EH (cell line): Measurements from ENCODE around the gene CD180.
A peak's percentile ranks its signal among the peaks of the same experiment; 100 is the strongest.

Source experiments
- DNase-seq: peaks from one replicate; pipeline ENCODE4 v3.0.0-alpha.2; 2015; ENCODE audit warnings: low read depth

The CD180 gene

DNA sequence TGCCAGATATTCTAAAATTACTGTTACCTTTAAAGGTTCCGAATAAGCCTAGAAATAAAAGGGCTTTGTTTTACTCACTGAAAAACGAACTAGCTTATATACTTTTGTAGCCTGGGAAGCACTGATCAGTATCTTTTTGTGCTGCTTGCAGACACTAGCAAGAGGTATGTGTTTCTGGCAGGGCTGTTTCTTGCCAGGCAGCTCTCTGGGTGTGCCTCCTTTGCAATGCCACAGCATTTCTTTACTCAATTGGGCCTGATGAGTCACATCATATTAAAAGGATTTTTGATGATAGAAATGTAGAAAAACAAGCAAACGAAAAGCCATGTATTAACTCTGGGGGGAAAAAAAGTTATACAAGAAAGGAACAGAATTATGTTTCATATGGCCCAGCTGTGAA is 35.6 kb downstream of the CD180 start:
- DNase-seq, result peak; percentile 70

GRCh38 chr5:67160272-67160671 is 36.3 kb downstream of the CD180 start:
- DNase-seq, result no peak

DNA sequence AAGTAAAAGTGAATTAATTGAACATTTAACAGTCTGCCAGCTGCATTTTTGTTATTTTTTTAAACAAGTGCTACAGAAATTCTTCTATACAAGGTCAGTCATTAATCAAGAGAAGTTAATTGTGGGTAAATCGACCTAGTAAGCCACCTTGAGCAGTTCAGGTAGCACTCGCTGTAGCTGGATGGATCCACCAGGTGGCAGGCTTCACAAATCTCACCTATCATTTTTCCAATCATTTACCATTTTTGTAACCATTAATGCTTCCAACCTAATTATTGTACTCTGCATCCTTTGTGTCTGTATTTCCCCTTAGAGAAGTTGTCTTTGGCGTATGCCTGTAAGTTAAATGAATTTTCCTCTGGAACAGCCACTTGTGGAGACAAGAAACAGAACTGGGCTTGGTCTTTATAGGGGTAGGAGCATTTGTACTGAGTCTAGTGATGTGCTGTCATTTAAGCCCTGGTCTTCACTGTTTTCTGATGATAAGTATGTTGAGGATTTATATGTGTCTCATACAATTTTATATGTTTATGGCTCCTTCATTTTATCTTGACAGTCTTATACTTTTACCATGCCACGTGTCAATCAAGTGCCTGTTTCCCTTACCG is 39.5 kb downstream of the CD180 start:
- peak; percentile 37 for DNase-seq

- DNase-seq, result no peak
Measured at GRCh38 chr5:67154556-67155206, 41.9 kb downstream of the CD180 start.

DNA sequence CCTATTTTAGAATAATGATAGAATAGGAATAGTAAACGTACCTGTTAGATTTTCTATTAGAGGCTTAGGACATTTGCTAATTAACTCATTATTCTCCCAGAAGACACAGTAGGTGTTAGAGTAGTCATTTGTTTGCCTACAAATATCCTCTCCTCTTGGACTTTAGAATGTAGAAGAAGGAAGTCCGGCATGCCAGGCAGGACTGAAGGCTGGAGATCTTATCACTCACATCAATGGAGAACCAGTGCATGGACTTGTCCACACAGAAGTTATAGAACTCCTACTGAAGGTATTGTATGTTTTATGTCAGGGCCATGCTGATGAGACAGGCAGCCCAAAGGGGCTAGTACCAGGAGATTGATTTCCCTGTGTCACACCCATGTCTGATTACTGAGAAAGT is 43.3 kb downstream of the CD180 start:
- no peak for DNase-seq

- no peak for DNase-seq
Measured at GRCh38 chr5:67152400-67152799, 44.2 kb downstream of the CD180 start.

- DNase-seq, result peak; percentile 47
Measured at GRCh38 chr5:67149951-67150523, 46.6 kb downstream of the CD180 start.

- no peak for DNase-seq
Measured at GRCh38 chr5:67149057-67149950, 47.3 kb downstream of the CD180 start.

DNA sequence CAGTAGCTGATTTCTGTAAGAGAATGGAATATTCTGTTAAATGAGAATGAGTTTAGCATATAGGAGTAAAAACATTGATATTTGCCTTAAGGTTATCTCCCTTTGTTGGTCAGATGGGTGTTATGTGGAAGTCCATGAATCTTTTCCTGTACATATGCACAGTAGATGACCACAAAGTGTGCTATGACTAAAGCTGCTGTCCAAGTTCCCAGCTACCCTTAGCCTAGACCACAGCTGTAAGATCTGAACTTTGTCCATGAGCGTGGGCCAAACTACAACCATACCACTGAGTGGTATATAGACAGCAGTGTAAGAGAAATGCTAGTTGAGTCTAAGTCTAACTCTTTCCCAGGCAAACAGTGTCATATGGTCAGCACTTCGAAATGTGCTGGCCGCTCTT is 48.8 kb downstream of the CD180 start:
- DNase-seq, result peak; percentile 14

DNA sequence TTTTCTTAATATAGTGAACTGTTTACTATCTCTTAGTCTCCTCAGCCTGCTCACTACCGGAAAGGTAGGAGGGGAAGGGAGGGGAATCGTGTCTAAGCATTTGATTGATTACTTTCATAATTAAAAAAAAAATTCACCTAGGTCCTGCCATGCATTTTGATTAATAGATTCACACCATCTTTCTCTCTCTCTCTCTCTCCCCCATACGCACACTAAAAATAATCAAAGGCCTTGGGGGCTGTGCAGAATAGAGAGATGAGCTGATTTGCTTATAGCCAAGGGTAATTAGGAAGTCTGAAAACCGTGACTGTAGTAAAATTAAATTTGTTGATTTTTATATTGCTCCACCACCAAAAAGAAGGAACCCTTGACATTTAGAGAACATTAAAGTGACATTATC is 49.6 kb downstream of the CD180 start:
- DNase-seq, result no peak

GRCh38 chr5:67146574-67146973 is 50.0 kb downstream of the CD180 start:
- no peak for DNase-seq

DNA sequence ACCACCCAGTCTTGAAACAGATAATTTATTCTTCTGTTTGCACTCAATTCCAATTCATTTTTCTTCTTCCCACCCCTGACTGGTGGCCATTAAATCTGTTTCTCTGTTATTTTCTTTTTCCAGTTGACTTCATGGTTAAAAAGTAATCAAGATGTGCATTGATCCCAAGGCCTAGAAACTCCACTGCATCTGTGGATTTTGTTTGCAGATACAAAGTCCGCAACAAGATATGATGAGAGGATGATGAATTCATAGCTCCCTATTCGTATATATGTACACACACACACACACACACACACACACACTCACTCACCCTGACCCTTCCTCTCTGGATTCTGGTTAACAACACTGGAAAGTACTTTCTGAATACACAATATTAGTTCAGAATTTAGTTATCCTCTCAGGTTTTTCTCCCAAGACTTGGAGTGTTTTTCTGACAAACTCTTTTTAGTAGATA is 52.4 kb downstream of the CD180 start:
- no peak for DNase-seq

- DNase-seq, result no peak
Measured at GRCh38 chr5:67143549-67143948, 53.0 kb downstream of the CD180 start.

DNA sequence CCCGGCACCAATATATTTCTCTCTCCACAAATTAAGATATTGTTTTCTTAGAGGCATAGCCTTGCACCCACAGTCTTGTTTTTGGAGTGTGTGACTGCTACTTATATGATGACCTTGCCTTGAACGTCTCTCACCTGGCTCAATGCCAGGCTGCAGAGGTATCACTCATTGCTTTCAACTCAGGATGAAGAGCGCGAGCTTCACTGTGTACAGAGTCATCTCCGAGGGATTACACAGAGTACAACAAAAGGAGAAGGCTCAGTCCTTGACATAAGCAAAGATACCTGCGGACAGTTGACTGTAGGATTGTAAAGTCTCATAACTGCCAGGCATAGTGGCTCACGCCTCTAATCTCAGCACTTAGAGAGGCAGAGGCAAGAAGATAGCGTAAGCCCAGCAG is 53.8 kb downstream of the CD180 start:
- no peak for DNase-seq

GRCh38 chr5:67141644-67142043 is 55.0 kb downstream of the CD180 start:
- DNase-seq, result no peak

GRCh38 chr5:67140413-67140812 is 56.2 kb downstream of the CD180 start:
- DNase-seq, result no peak

DNA sequence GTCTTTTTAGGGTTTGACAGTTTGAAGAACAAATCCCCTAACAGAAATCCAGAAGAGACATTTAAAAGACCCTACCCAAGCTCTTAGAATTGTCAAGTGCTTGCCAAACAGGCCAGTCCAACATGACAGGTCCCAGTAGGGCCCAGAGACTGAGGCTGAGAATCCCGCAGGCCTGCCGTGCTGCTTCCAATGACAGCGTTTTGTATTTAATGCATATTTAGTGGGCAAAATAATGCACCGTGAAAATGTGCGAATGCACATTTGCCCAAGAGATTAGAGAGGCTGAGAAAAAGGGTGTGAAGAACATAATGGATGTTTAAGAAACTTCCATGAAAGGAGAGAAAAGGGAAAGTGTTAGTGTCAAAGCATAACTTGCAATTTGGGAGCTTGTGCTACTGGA is 57.6 kb downstream of the CD180 start:
- no peak for DNase-seq

DNA sequence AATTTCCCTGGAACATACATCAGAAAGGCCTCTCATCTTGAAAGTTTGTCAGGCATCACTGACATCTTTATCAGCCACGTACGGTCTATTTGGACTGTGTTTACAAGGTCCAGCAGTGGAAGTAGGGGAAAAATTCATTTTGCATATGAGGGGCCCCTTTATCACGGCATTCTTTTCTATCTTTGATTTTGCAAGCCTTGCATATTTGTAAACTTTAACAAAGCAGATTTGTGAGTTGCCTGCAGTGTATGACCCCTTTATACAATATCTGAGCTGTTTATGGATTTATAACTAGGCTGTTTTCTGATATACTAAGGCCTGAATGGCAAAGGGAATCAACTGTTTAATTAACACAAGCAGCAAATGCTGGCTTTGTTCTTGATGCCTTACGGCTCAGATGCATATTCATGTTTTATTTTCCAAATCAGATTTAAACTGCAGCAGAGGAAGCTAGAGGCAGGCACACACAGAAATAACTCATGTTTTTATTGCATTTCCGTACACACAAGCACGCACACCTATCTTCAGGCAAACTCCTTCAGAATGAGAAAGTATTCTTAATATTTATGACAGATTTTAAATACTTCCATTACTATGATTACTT is 61.1 kb downstream of the CD180 start:
- DNase-seq, result no peak

GRCh38 chr5:67133776-67134175 is 62.8 kb downstream of the CD180 start:
- no peak for DNase-seq

DNA sequence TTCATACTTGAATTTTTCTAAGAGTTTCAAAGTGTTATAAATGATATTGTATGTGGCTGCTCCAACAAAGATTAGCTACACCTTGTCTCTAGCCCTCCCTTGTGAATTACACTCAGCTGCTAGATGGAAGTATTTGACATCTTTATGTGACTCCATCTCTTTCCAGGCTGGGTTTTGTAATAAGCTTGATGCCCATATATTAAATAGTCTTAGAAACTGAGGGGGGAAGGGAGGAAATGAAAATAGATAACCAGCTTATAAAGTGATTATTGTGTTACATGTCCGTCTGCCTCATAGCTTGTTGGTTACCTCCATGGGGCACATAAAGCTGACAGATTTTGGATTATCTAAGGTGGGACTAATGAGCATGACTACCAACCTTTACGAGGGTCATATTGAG is 63.4 kb downstream of the CD180 start:
- DNase-seq, result no peak

- DNase-seq, result no peak
Measured at GRCh38 chr5:67129768-67130167, 66.8 kb downstream of the CD180 start.
